Fibroblast of skin of back (primary cell): ENCODE data around the gene ACSM3.
"Not testable (repeated sequence)": the region's sequence is repeated elsewhere in the genome, so short reads cannot be mapped to it uniquely, and the experiment has no call there.

Experiments used
- DNase-seq: peaks from one replicate; pipeline ENCODE4 v3.0.0-alpha.2; 2013

The ACSM3 gene

GRCh38 chr16:20755799-20756198 is 8.0 kb upstream of the ACSM3 start:
- DNase-seq: not testable (repeated sequence)

GRCh38 chr16:20760346-20760745 is 3.5 kb upstream of the ACSM3 start:
- DNase-seq: no peak

GRCh38 chr16:20761175-20761574 is 2.6 kb upstream of the ACSM3 start:
- no peak for DNase-seq

- no peak for DNase-seq
Observed at GRCh38 chr16:20762404-20763123, 1.2 kb upstream of the ACSM3 start.

GRCh38 chr16:20764448-20764847 is 634 bp downstream of the ACSM3 start:
- not testable (repeated sequence) for DNase-seq

GRCh38 chr16:20765732-20766131 is 1.9 kb downstream of the ACSM3 start:
- DNase-seq: no peak

- DNase-seq: no peak
Observed at GRCh38 chr16:20766294-20766693, 2.5 kb downstream of the ACSM3 start.

GRCh38 chr16:20767577-20767976 is 3.8 kb downstream of the ACSM3 start:
- DNase-seq: no peak

- no peak for DNase-seq
Observed at GRCh38 chr16:20768121-20768520, 4.3 kb downstream of the ACSM3 start.

GRCh38 chr16:20768818-20769217 is 5.0 kb downstream of the ACSM3 start:
- no peak for DNase-seq

- no peak for DNase-seq
Observed at GRCh38 chr16:20773679-20774078, 9.9 kb downstream of the ACSM3 start.

GRCh38 chr16:20774703-20775362 is 11.0 kb downstream of the ACSM3 start:
- peak; percentile 60 for DNase-seq

- no peak for DNase-seq
Observed at GRCh38 chr16:20781697-20782096, 17.9 kb downstream of the ACSM3 start.

- DNase-seq: no peak
Observed at GRCh38 chr16:20782470-20782869, 18.7 kb downstream of the ACSM3 start.

- no peak for DNase-seq
Observed at GRCh38 chr16:20784204-20784603, 20.4 kb downstream of the ACSM3 start.

GRCh38 chr16:20789130-20789529 is 25.3 kb downstream of the ACSM3 start:
- no peak for DNase-seq

GRCh38 chr16:20791923-20792612 is 28.3 kb downstream of the ACSM3 start:
- DNase-seq: peak; percentile 11

- DNase-seq: no peak
Observed at GRCh38 chr16:20798364-20798763, 34.5 kb downstream of the ACSM3 start.

GRCh38 chr16:20799599-20799998 is 35.8 kb downstream of the ACSM3 start:
- peak; percentile 12 for DNase-seq

GRCh38 chr16:20801278-20801677 is 37.5 kb downstream of the ACSM3 start:
- no peak for DNase-seq

- peak; percentile 42 for DNase-seq
Observed at GRCh38 chr16:20803192-20803560, 39.4 kb downstream of the ACSM3 start.

GRCh38 chr16:20803561-20804214 is 39.9 kb downstream of the ACSM3 start:
- no peak for DNase-seq

GRCh38 chr16:20805684-20806167 is 41.9 kb downstream of the ACSM3 start:
- DNase-seq: peak; percentile 0
